ENCODE data around the gene DHRS7.

DNA sequence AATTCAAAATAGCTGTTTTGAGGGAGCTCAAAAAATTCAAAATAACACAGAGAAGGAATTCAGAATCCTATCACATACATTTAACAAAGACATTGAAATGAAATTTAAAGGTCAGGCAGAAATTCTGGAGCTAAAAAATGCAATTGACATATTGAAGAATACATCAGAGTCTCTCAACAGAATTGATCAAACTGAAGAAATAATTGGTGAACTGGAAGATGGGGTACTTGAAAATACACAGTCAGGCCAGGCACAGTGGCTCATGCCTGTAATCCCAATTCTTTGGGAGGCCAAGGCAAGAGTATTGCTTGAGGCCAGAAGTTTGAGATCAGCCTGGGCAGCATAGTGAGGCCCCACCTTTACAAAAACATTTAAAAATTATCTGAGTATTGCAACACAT is 34.1 kb upstream of the DHRS7 start:
- TF ChIP-seq POLR2A (IDR thresholded peaks at IDR 0.05; ENCODE audit: low read depth, low read length) (no peak), TAF1 (IDR thresholded peaks at IDR 0.05; ENCODE audit: borderline replicate concordance, low read depth, low read length) (no peak), POLR2AphosphoS5 (IDR thresholded peaks at IDR 0.05; ENCODE audit: low read depth, low read length) (no peak)

Data from GM12892 (cell line).